ENCODE measurements around the gene ASPG.

Gene ASPG

DNA sequence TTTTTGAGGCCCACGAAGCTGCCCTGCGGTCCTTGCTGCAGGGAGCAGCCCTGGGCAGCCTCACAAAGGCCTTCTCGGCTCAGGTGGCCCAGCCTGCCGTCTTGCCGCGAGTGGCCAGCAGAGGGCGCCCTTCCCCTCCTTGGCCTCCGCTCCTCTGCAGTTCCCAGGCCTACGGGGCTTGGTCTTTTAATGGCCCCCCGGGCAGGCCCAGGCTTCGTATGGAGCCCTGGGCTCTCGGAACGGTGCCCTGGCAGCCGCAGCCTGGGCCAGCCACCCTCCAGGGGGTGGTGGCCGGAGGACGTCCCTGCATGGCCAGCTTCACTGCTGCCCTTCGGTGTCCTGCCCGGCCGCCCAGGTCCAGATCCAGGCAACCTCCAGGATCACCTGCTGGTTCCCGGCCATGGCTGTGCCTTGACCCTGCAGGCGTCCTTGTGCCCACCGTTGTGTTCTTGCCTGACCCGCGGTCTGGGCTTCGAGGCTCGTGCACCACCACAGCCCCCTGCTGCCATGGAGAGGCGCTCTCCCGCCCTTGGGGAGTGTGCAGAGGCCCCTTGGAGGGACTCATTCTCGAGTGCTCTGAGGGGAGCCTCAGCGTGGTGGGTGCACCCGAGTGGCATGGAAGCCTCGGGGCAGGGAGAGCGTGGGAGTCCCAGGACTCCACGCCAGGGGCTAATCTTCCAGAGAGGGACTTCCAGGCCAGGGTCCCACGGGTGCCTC, 9.4 kb downstream of the ASPG start:
- no peak overlapping the region for H3K27ac ChIP-seq
- TF ChIP-seq ZFX (IDR thresholded peaks at IDR 0.05) = no peak
- TF ChIP-seq, protein P1, sequence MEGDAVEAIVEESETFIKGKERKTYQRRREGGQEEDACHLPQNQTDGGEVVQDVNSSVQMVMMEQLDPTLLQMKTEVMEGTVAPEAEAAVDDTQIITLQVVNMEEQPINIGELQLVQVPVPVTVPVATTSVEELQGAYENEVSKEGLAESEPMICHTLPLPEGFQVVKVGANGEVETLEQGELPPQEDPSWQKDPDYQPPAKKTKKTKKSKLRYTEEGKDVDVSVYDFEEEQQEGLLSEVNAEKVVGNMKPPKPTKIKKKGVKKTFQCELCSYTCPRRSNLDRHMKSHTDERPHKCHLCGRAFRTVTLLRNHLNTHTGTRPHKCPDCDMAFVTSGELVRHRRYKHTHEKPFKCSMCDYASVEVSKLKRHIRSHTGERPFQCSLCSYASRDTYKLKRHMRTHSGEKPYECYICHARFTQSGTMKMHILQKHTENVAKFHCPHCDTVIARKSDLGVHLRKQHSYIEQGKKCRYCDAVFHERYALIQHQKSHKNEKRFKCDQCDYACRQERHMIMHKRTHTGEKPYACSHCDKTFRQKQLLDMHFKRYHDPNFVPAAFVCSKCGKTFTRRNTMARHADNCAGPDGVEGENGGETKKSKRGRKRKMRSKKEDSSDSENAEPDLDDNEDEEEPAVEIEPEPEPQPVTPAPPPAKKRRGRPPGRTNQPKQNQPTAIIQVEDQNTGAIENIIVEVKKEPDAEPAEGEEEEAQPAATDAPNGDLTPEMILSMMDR (conservative IDR thresholded peaks at IDR 0.05) = peak; percentile 99

DNA sequence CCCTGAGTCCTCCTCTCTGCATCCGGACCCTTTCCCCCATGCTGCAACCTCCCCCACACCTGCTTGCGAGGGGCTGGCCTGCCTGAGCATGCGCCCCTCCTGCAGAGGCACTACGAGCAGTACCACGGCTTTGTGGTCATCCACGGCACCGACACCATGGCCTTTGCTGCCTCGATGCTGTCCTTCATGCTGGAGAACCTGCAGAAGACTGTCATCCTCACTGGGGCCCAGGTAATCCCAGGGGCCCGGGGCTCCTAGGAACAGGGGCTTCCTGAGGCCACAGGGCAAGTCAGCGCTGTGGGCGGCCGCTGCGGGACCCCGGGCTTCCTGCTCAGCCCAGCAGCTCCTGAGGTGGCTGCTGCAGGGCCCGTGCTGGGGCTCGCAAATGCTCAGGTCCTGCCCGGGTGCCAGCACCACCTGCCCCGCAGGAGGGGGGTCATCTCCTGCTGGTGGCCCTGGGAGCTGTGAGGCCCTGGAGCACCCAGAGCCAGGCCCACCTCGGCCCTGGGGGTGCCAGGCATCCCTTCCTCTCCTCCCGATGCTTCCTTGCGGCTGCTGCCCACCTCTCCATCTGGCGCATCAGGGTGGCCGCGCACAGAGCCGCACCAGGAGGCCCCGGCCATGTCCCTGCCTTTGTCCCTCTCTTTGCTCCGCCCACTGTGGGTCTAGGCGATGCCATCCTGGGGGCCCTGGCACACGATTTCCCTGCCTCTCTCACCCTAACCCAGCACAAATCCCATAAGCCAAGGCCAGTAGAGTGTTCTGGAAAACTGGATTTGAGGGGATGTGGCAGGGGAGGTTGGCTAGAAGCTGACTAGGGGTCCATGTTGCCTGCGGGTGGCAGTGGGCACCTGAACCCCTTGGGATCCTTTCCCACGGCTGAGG, 10.2 kb downstream of the ASPG start:
- no peak overlapping the region for H3K27ac ChIP-seq
- TF ChIP-seq ZFX (IDR thresholded peaks at IDR 0.05) = no peak
- TF ChIP-seq, protein P1 (conservative IDR thresholded peaks at IDR 0.05) = no peak

DNA sequence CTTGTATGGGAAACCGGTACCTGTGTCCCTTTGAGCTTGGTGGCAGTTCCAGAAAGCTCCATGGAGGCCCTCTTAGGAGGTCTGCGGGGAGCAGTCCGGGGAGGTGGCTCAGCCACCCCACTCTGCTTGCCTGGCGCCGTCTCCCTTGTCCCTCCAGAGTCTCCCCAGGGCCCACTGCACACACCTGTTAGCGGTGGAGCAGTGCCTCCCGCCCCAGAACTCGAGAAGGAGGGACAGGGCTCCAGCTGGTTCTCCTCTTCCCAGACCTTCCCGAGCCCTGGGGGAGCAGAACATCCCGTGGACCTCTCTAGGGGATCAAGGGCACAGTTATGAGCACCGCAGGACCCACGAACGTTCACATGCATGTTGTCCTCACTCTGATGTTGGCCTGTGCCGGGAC, 10.8 kb downstream of the ASPG start:
- no peak overlapping the region for H3K27ac ChIP-seq
- no peak for TF ChIP-seq ZFX (IDR thresholded peaks at IDR 0.05)
- TF ChIP-seq, protein P1 (conservative IDR thresholded peaks at IDR 0.05) = no peak

DNA sequence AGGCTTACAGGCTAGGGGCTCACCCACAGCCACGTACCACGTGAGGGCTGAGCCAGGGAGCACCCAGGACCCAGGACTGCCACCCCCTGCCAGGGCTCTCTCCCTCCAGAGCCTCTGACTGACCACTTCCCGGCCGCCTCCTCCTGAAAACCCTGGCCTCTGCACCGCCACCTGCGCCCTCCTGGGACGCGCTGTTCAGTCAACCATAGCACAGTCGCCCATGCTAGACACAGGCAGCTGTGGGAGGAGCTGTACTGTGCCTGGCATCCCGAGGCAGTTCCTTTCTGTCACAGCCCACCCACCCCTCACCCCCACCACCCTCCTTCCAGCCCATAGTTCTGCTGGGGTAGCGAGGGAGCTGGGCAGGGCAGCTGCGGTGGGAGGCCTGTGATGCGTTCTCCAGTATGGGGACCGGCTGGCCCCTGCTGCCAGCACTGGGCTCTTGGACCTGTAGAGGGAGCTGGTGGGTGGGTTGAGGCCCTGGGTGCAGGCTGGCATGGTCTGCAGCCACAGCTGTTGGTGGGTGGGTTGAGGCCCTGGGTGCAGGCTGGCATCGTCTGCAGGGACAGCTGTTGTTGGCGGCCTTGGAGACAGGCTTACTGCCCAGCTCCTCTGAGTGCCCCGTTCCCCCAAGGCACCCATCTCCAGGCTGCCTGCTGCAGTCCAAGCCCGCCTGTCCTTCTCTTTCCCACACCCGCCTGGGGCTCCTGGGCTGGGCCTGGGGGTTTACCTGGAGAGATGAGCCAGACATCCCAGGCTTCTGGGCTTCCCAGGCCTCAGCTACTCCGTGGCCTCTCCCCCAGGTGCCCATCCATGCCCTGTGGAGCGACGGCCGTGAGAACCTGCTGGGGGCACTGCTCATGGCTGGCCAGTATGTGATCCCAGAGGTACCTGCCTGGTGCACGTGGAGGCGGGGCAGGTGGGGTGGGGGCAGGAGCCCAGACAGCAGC, 11.5 kb downstream of the ASPG start:
- no peak overlapping the region for H3K27ac ChIP-seq
- TF ChIP-seq ZFX (IDR thresholded peaks at IDR 0.05) = no peak

DNA sequence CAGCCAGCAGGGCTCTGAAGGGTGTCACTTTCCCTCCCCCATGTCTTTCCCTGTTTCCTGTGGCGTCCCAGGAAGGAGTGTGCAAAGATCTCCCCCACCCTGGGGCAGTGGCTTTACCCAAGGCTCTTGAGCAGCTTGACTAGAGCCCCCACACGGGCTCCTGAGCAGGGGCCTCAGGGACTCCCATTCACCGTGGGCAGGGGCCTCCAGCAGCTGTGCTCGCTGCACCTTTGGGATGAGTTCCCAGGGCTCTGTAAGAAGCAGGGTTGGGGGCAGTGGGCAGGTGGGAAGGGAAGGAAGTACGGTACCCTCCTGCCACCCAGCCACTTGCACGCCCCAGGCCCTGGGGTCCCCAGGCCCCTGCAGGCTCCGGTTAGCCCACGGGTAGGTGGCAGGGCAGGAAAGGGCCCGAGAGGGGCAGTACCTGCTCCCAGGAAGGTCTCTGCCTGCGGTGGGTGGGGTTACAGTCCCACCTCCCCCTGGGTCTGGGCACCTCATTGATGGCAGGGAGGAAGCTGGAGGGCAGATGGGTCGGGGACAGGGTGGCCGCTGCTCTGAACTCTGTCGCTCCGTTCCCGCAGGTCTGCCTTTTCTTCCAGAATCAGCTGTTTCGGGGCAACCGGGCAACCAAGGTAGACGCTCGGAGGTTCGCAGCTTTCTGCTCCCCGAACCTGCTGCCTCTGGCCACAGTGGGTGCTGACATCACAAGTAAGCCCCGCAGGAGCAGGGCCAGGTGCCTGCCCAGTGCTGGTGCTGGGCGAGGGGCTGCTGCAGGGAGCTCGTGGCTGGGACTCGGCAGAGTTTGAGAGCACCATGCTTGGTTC, 13.0 kb downstream of the ASPG start:
- no peak overlapping the region for H3K27ac ChIP-seq
- TF ChIP-seq ZFX (IDR thresholded peaks at IDR 0.05) = no peak
- TF ChIP-seq, protein P1 (conservative IDR thresholded peaks at IDR 0.05) = no peak

DNA sequence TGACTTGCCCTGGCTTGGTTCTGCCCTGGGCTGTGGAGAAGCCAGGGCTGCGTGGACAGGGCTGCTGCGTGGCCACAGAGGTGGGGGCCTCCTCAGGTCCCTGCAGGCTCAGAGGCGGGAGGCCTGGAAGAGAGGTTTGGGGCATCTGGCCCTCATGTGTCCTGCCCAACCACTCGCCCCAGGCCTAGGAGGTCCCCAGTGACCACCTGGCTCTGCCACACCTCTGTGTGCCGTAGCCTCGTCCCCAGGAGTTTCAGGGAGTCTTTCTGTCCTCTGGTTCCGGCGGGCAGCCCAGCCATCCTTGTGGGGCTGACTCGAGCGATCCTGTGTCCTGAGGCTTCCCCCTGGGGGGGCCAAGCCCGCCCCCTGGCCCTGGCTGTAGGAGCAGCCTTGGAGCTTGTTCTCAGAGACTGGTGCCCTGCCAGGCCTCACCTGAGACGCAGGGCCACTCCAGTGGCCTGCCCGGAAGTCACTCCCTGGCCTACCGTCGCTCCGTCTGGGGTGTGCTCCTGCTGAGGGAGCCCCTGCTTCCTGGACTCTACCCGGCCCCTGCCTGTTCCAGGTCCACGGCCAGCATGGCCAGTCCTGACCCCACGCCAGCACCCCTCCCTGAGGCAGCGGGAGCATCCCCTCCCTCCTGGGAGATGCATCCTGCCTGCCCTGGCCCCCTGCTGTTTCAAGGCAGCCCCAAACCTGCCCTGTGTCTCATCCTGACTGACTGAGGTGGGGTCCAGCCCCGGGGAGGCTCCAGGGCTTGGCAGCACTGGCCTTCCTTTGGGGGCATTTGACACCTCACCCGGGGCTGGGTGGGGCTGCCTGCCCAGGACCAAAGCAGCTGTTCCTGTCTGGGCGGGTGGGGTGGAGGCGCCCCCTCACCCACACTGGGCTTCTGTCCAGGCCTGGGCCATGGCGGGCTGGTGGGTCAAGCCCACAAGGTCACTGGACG, 13.9 kb downstream of the ASPG start:
- no peak overlapping the region for H3K27ac ChIP-seq
- TF ChIP-seq ZFX (IDR thresholded peaks at IDR 0.05) = no peak
- TF ChIP-seq, protein P1 (conservative IDR thresholded peaks at IDR 0.05) = no peak

Data from C4-2B (cell line).